ENCODE data around the gene FLYWCH1.

GRCh38 chr16:2924901-2925755, 13.4 kb downstream of the FLYWCH1 start:
- TF ChIP-seq CTCF (IDR thresholded peaks at IDR 0.05 in 2 of 3, conservative IDR thresholded peaks at IDR 0.05 in 1 of 3; ENCODE audit: insufficient read depth in 2 of 3, low read depth in 1 of 3, low read length in 3 of 3) (no peak), TEAD4 (IDR thresholded peaks at IDR 0.05; ENCODE audit: low read length) (no peak), TEAD4 (CRISPR knock-in tag; IDR thresholded peaks at IDR 0.05; ENCODE audit: borderline replicate concordance) (no peak)

All from K562 (cell line).